ENCODE data around the gene ING5. TPM values are rescaled to one million over a fixed set of nuclear protein-coding genes. Genes with fewer than 3 reads are reported as not detected.
"Not testable (repeated sequence)": the region's sequence is repeated elsewhere in the genome, so short reads cannot be mapped to it uniquely, and the experiment has no call there.

The ING5 gene
- total RNA-seq, 1 experiment from 2014 or later: 28.6 TPM

DNA sequence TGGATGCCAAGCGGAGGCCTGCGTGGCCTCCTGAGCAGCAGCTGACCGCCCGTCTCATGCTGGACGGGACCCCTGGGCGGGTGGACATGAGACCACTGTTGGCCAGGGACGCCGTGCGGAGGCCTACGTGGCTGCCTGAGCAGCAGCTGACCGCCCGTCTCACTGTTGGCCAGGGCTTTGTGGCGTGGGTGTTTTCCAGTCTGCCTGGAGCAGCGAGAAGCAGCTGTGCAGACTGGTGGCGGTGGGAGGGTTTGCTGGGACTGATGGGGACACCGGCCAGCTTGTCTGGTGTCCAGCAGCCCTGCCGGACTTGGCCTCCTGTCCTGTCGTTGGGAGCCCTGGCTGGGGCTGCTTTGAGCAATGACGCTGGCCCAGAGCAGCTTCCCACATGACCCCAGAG, 26.8 kb downstream of the ING5 start:
- H3K27ac Mint-ChIP-seq (ENCODE audit: unreplicated experiment): no peak overlapping the region
- H3K4me1 ChIP-seq: no peaks in the 10 kb centered on the region
- DNase-seq: no peak
- H3K9me3 Mint-ChIP-seq (ENCODE audit: unreplicated experiment): no peaks in the 10 kb centered on the region
- intact Hi-C loops (cut with micrococcal nuclease; ENCODE audit: unreplicated experiment): no loop called here
- TF ChIP-seq, protein P1, sequence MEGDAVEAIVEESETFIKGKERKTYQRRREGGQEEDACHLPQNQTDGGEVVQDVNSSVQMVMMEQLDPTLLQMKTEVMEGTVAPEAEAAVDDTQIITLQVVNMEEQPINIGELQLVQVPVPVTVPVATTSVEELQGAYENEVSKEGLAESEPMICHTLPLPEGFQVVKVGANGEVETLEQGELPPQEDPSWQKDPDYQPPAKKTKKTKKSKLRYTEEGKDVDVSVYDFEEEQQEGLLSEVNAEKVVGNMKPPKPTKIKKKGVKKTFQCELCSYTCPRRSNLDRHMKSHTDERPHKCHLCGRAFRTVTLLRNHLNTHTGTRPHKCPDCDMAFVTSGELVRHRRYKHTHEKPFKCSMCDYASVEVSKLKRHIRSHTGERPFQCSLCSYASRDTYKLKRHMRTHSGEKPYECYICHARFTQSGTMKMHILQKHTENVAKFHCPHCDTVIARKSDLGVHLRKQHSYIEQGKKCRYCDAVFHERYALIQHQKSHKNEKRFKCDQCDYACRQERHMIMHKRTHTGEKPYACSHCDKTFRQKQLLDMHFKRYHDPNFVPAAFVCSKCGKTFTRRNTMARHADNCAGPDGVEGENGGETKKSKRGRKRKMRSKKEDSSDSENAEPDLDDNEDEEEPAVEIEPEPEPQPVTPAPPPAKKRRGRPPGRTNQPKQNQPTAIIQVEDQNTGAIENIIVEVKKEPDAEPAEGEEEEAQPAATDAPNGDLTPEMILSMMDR (IDR thresholded peaks at IDR 0.05; ENCODE audit: insufficient read depth in 1 of 2, low read depth in 1 of 2, low read length in 1 of 2, severe bottlenecking in 1 of 2, unreplicated experiment in 1 of 2): no peak
- H3K4me3 ChIP-seq (ENCODE audit: low read depth, low read length): no peak overlapping the region
- H3K9me3 ChIP-seq: no peaks in the 10 kb centered on the region
- no peaks in the 10 kb centered on the region for H3K27me3 ChIP-seq (replicated peaks; ENCODE audit: control insufficient read depth, insufficient read depth, low read length)
- ChIA-PET CTCF (no interaction called here), POLR2A (no interaction called here)
- H3K36me3 ChIP-seq (ENCODE audit: control insufficient read depth, insufficient read depth, low read length): no peaks in the 10 kb centered on the region
- no peak overlapping the region for H3K4me3 Mint-ChIP-seq (ENCODE audit: unreplicated experiment)
- H3K36me3 Mint-ChIP-seq (ENCODE audit: insufficient read depth, unreplicated experiment): peaks cover 6% of the 10 kb centered on the region
- no TSS peak for BruUV-seq (replicated peaks)
- H3K4me1 Mint-ChIP-seq (ENCODE audit: low read depth, unreplicated experiment): no peaks in the 10 kb centered on the region
- no peaks in the 10 kb centered on the region for H3K27me3 Mint-ChIP-seq (ENCODE audit: insufficient read depth, unreplicated experiment)

DNA sequence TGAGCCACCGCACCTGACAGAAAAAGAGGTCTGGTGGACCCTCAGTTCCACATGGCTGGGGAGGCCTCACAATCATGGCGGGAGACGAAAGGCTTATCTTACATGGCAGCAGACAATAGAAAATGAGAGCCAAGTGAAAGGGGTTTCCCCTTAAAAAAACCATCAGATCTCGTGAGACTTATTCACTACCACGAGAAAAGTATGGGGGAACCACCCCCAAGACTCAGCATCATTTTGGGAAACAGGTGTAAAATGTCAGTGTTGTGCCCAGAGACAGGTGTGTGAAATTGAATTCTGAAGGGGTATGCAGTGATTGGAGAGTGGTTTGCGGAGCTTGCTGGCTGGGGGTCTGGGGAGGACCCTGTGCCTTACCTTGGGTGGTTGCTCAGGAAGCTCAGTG, 28.0 kb downstream of the ING5 start:
- intact Hi-C loops (cut with micrococcal nuclease; ENCODE audit: unreplicated experiment): no loop called here
- BruUV-seq (replicated peaks): no TSS peak

GRCh38 chr2:241730671-241731293, 28.9 kb downstream of the ING5 start:
- Mint-ChIP-seq H3K9me3 (ENCODE audit: unreplicated experiment) (no peaks in the 10 kb centered on the region), H3K4me3 (ENCODE audit: unreplicated experiment) (no peak overlapping the region), H3K36me3 (ENCODE audit: insufficient read depth, unreplicated experiment) (peaks cover 6% of the 10 kb centered on the region), H3K27me3 (ENCODE audit: insufficient read depth, unreplicated experiment) (no peaks in the 10 kb centered on the region), H3K27ac (ENCODE audit: unreplicated experiment) (no peak overlapping the region), H3K4me1 (ENCODE audit: low read depth, unreplicated experiment) (no peaks in the 10 kb centered on the region)
- H3K36me3 ChIP-seq (ENCODE audit: control insufficient read depth, insufficient read depth, low read length): no peaks in the 10 kb centered on the region
- no peak for DNase-seq
- intact Hi-C loops (cut with micrococcal nuclease; ENCODE audit: unreplicated experiment): no loop called here
- no peaks in the 10 kb centered on the region for H3K9me3 ChIP-seq
- POLR2A ChIA-PET: no interaction called here
- TF ChIP-seq, protein P1 (IDR thresholded peaks at IDR 0.05; ENCODE audit: insufficient read depth in 1 of 2, low read depth in 1 of 2, low read length in 1 of 2, severe bottlenecking in 1 of 2, unreplicated experiment in 1 of 2): no peak
- CTCF ChIA-PET: no interaction called here
- H3K4me1 ChIP-seq: peaks cover 4% of the 10 kb centered on the region; the same call in 1 of the 2 replicates
- BruUV-seq (replicated peaks): no TSS peak
- no peaks in the 10 kb centered on the region for H3K27me3 ChIP-seq (replicated peaks; ENCODE audit: control insufficient read depth, insufficient read depth, low read length)
- no peak overlapping the region for H3K4me3 ChIP-seq (ENCODE audit: low read depth, low read length)

More for the DNA sequence above, 28.0 kb downstream of the ING5 start:
- Mint-ChIP-seq H3K27me3 (ENCODE audit: insufficient read depth, unreplicated experiment) (no peaks in the 10 kb centered on the region), H3K4me3 (ENCODE audit: unreplicated experiment) (no peak overlapping the region), H3K9me3 (ENCODE audit: unreplicated experiment) (no peaks in the 10 kb centered on the region), H3K36me3 (ENCODE audit: insufficient read depth, unreplicated experiment) (peaks cover 6% of the 10 kb centered on the region), H3K4me1 (ENCODE audit: low read depth, unreplicated experiment) (no peaks in the 10 kb centered on the region), H3K27ac (ENCODE audit: unreplicated experiment) (no peak overlapping the region)
- DNase-seq: no peak
- POLR2A ChIA-PET: no interaction called here
- H3K4me3 ChIP-seq (ENCODE audit: low read depth, low read length): no peak overlapping the region
- CTCF ChIA-PET: no interaction called here
- H3K36me3 ChIP-seq (ENCODE audit: control insufficient read depth, insufficient read depth, low read length): no peaks in the 10 kb centered on the region
- TF ChIP-seq, protein P1 (IDR thresholded peaks at IDR 0.05; ENCODE audit: insufficient read depth in 1 of 2, low read depth in 1 of 2, low read length in 1 of 2, severe bottlenecking in 1 of 2, unreplicated experiment in 1 of 2): no peak
- no peaks in the 10 kb centered on the region for H3K4me1 ChIP-seq
- H3K9me3 ChIP-seq: no peaks in the 10 kb centered on the region
- no peaks in the 10 kb centered on the region for H3K27me3 ChIP-seq (replicated peaks; ENCODE audit: control insufficient read depth, insufficient read depth, low read length)

DNA sequence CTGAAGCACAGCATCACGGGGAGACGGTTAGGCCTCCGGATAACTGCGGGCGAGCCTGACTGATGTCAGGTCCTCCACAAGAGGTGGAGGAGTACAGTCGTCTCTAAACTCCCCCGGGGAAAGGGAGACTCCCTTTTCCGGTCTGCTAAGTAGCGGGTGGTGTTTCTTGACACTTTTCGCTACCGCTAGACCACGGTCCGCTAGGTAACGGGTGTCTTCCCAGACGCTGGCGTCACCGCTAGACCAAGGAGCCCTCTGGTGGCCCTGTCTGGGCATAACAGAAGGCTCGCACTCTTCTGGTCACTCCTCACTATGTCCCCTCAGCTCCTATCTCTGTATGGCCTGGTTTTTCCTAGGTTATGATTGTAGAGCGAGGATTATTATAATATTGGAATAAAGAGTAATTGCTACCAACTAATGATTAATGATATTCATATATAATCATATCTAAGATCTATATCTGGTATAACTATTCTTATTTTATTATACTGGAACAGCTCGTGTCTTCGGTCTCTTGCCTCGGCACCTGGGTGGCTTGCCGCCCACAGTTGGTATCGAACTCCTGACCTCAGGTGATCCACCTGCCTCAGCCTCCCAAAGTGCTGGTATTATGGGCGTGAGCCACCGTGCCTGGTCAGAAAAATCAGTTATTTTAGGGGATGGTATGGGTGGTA, 30.8 kb downstream of the ING5 start:
- intact Hi-C loops (cut with micrococcal nuclease; ENCODE audit: unreplicated experiment); H3K4me1 ChIP-seq; BruUV-seq (replicated peaks); H3K27me3 Mint-ChIP-seq (ENCODE audit: insufficient read depth, unreplicated experiment); H3K36me3 Mint-ChIP-seq (ENCODE audit: insufficient read depth, unreplicated experiment); H3K36me3 ChIP-seq (ENCODE audit: control insufficient read depth, insufficient read depth, low read length); H3K4me3 Mint-ChIP-seq (ENCODE audit: unreplicated experiment); H3K27ac Mint-ChIP-seq (ENCODE audit: unreplicated experiment); H3K9me3 Mint-ChIP-seq (ENCODE audit: unreplicated experiment); H3K27me3 ChIP-seq (replicated peaks; ENCODE audit: control insufficient read depth, insufficient read depth, low read length); CTCF ChIA-PET; H3K4me3 ChIP-seq (ENCODE audit: low read depth, low read length); H3K9me3 ChIP-seq; POLR2A ChIA-PET; H3K4me1 Mint-ChIP-seq (ENCODE audit: low read depth, unreplicated experiment): not testable (repeated sequence)
- DNase-seq: peak; percentile 57 to 61
